Esophagus muscularis mucosa (tissue), 4 donors: Measurements from ENCODE around the gene NARS2. TPM values are rescaled to one million over a fixed set of nuclear protein-coding genes. Genes with fewer than 3 reads are reported as not detected.

Experiments used
- DNase-seq: peaks from one replicate; pipeline ENCODE4 v3.0.0-alpha.2; 2017; ENCODE audit errors: extremely low spot score
- H3K27ac ChIP-seq, 4 donors: fragments of 200-600 bp; sonication (generic); replicated peaks in 1 of 4; 1 replicate in 3 of 4; 2 replicates in 1 of 4; pipeline ENCODE4 v1.5.1; 2016 to 2019; ENCODE audit warnings: mild to moderate bottlenecking in 1 of 4
- H3K27me3 ChIP-seq, 4 donors: fragments of 200-600 bp; sonication (generic); one replicate each; pipeline versions ENCODE4 v1.5.1 to v1.6.0; 2016 to 2019
- H3K36me3 ChIP-seq, 4 donors: fragments of 200-600 bp; sonication (generic); one replicate each; pipeline ENCODE4 v1.5.1; 2016 to 2019
- H3K4me1 ChIP-seq, 4 donors: fragments of 200-600 bp; sonication (generic); one replicate each; pipeline ENCODE4 v1.5.1; 2016 to 2019
- H3K4me3 ChIP-seq, 4 donors: fragments of 200-600 bp; sonication (generic); 1 replicate in 2 of 4; 2 replicates in 2 of 4; pipeline ENCODE4 v1.5.1; 2016 to 2019; ENCODE audit warnings: mild to moderate bottlenecking in 4 of 4, moderate library complexity in 1 of 4
- H3K9me3 ChIP-seq, 4 donors: fragments of 200-600 bp; sonication (generic); 1 replicate in 3 of 4; 2 replicates in 1 of 4; pipeline ENCODE4 v1.5.1; 2016 to 2019
- EP300 ChIP-seq: sonication (generic); formaldehyde crosslinking; IDR thresholded peaks from one replicate; pipeline ENCODE4 v1.6.1; 2017; ENCODE audit warnings: antibody characterized with exemption
- POLR2A ChIP-seq: fragments of 450-650 bp; IDR thresholded peaks from one replicate; pipeline ENCODE4 v1.6.1; 2017; ENCODE audit warnings: antibody characterized with exemption, moderate library complexity, mild to moderate bottlenecking, low read depth
- POLR2AphosphoS5 ChIP-seq, 2 donors: sonication (generic); formaldehyde crosslinking; IDR thresholded peaks; one replicate each; pipeline ENCODE4 v1.6.1; 2017; ENCODE audit warnings: antibody characterized with exemption in 2 of 2
- WGBS: methylation state at CpG from one replicate; pipeline ENCODE4 v1.1.5; 2018; 5-methylcytosine and 5-hydroxymethylcytosine counted together
- intact Hi-C: fragments of 100-400 bp; cut with DNase I; formaldehyde crosslinking; loops from one replicate; pipeline ENCODE4 v1.15.1; 2023
- total RNA-seq, 4 donors: library from RNA; depleted of rRNA; stranded (reverse); fragments of >200 nt; gene quantifications; one replicate each; pipeline versions ENCODE4 v1.1.0 to v1.2.1, GENCODE V29; 2016
- TF ChIP-seq, protein P1 (sequence below), 3 experiments: fragments of 200-600 bp in 2 of 3; fragments of 450-650 bp in 1 of 3; sonication (generic) in 2 of 3; IDR thresholded peaks; one replicate each; pipeline ENCODE4 v1.5.1; 2017 to 2019; ENCODE audit warnings: antibody characterized with exemption in 3 of 3, mild to moderate bottlenecking in 2 of 3, moderate library complexity in 1 of 3

The NARS2 gene
- total RNA-seq, 4 donors from 2014 or later = 9.1 to 10.4 (median 9.8) TPM

DNA sequence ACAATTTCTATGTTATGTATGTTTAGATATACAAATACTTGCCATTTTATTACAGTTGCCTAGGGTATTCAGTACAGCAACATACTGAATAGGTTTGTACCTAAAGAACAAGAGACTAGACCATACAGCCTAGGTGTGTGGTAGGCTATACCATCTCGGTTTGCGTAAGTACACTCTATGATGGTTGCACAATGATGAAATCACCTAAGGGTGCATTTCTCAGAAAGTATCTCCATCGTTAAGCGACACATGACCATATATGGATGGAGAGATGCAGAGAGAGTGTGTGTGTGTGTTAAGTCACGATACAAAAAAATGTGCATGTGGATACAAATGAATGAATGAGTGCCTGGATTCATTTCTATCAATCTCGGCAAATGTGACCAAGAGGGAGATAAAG lies 37.7 kb downstream of the NARS2 start:
- Histone ChIP-seq H3K4me3 (no peak overlapping the region), H3K9me3 (no peaks in the 10 kb centered on the region), H3K4me1 (peaks cover 0 to 5% (median 2%) of the 10 kb centered on the region in 4 donors), H3K27ac (no peak overlapping the region), H3K36me3 (peaks cover 0 to 4% (median 0%) of the 10 kb centered on the region in 4 donors), H3K27me3 (no peaks in the 10 kb centered on the region)
- intact Hi-C loops = no loop called here
- DNase-seq = no peak
- 90% methylated on average over 6 of the region's 6 CpGs for WGBS
- TF ChIP-seq POLR2AphosphoS5 (IDR thresholded peaks at IDR 0.05) = no peak
- TF ChIP-seq POLR2A = no peak
- TF ChIP-seq, protein P1, sequence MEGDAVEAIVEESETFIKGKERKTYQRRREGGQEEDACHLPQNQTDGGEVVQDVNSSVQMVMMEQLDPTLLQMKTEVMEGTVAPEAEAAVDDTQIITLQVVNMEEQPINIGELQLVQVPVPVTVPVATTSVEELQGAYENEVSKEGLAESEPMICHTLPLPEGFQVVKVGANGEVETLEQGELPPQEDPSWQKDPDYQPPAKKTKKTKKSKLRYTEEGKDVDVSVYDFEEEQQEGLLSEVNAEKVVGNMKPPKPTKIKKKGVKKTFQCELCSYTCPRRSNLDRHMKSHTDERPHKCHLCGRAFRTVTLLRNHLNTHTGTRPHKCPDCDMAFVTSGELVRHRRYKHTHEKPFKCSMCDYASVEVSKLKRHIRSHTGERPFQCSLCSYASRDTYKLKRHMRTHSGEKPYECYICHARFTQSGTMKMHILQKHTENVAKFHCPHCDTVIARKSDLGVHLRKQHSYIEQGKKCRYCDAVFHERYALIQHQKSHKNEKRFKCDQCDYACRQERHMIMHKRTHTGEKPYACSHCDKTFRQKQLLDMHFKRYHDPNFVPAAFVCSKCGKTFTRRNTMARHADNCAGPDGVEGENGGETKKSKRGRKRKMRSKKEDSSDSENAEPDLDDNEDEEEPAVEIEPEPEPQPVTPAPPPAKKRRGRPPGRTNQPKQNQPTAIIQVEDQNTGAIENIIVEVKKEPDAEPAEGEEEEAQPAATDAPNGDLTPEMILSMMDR (IDR thresholded peaks at IDR 0.05) = no peak

- no peaks in the 10 kb centered on the region for H3K9me3 ChIP-seq
- intact Hi-C loops = no loop called here
- peaks cover 0 to 5% (median 2%) of the 10 kb centered on the region in 4 donors for H3K4me1 ChIP-seq
- no peak overlapping the region for H3K27ac ChIP-seq
- no peak overlapping the region for H3K4me3 ChIP-seq
- 97% methylated on average over 2 of the region's 2 CpGs for WGBS
- no peaks in the 10 kb centered on the region for H3K27me3 ChIP-seq
- H3K36me3 ChIP-seq = peaks cover 0 to 4% (median 0%) of the 10 kb centered on the region in 4 donors
- DNase-seq = no peak
- TF ChIP-seq EP300 (no peak), POLR2A (no peak), POLR2AphosphoS5 (IDR thresholded peaks at IDR 0.05) (no peak)
- TF ChIP-seq, protein P1 (IDR thresholded peaks at IDR 0.05) = no peak
Measured at GRCh38 chr11:78535920-78536319, 38.7 kb downstream of the NARS2 start.

DNA sequence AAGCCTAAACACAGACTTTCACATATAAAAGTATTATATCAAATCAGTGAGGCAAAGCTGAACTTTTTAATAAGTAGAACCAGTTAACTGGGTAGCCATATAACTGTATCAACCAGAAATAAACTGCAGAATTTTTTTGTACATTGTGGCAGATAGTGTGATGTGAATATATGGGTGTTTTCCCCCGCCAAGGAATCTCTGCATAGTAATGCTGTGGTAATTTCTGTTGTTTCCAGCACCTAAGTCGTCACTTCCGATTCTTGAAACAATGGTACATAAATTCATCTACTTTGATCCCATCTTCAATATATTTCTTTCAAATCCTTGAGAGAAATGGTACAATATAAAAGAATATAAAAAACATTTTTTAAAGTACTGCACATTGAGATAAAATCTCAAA lies 39.6 kb downstream of the NARS2 start:
- intact Hi-C loops = no loop called here
- Histone ChIP-seq H3K9me3 (no peaks in the 10 kb centered on the region), H3K4me3 (no peak overlapping the region), H3K27ac (no peak overlapping the region), H3K36me3 (peaks cover 0 to 4% (median 0%) of the 10 kb centered on the region in 4 donors), H3K4me1 (peaks cover 0 to 5% (median 2%) of the 10 kb centered on the region in 4 donors), H3K27me3 (no peaks in the 10 kb centered on the region)
- DNase-seq = no peak
- TF ChIP-seq EP300 (no peak), POLR2AphosphoS5 (IDR thresholded peaks at IDR 0.05) (no peak), POLR2A (no peak)
- TF ChIP-seq, protein P1 (IDR thresholded peaks at IDR 0.05) = no peak
- 96% methylated on average over 3 of the region's 3 CpGs for WGBS

- intact Hi-C loops = no loop called here
- Histone ChIP-seq H3K27me3 (no peaks in the 10 kb centered on the region), H3K27ac (no peak overlapping the region), H3K4me1 (no peaks in the 10 kb centered on the region), H3K9me3 (no peaks in the 10 kb centered on the region), H3K36me3 (peaks cover 0 to 4% (median 0%) of the 10 kb centered on the region in 4 donors), H3K4me3 (no peak overlapping the region)
- TF ChIP-seq, protein P1 (IDR thresholded peaks at IDR 0.05) = no peak
- TF ChIP-seq EP300 (no peak), POLR2A (no peak), POLR2AphosphoS5 (IDR thresholded peaks at IDR 0.05) (no peak)
- DNase-seq = no peak
Measured at GRCh38 chr11:78533399-78533798, 41.3 kb downstream of the NARS2 start.

- 86% methylated on average over 3 of the region's 3 CpGs for WGBS
- H3K9me3 ChIP-seq = no peaks in the 10 kb centered on the region
- H3K4me1 ChIP-seq = no peaks in the 10 kb centered on the region
- H3K4me3 ChIP-seq = no peak overlapping the region
- TF ChIP-seq POLR2A (no peak), EP300 (no peak)
- intact Hi-C loops = no loop called here
- peaks cover 0 to 4% (median 0%) of the 10 kb centered on the region in 4 donors for H3K36me3 ChIP-seq
- no peaks in the 10 kb centered on the region for H3K27me3 ChIP-seq
- DNase-seq = no peak
- H3K27ac ChIP-seq = no peak overlapping the region
Measured at GRCh38 chr11:78532991-78533390, 41.7 kb downstream of the NARS2 start.
